Mesenchymal stem cell (in vitro differentiated cells and primary cell): ENCODE results near the gene CDYL2.

ENCODE experiments used
- DNase-seq: peaks from one replicate; pipeline ENCODE4 v3.0.0-alpha.2; 2013
- H2AFZ ChIP-seq: one replicate; pipeline ENCODE4 v1.6.1; 2013; ENCODE audit warnings: low read depth, mild to moderate bottlenecking, control low read depth, inconsistent platforms, low read length, moderate library complexity
- H2AK5ac ChIP-seq: 2 replicates; pipeline ENCODE4 v1.6.1; 2013; ENCODE audit warnings: low read length, moderate library complexity, mild to moderate bottlenecking, inconsistent platforms; ENCODE audit not compliant: severe bottlenecking
- H2BK120ac ChIP-seq: one replicate; pipeline ENCODE4 v1.6.1; 2013; ENCODE audit warnings: low read depth, mild to moderate bottlenecking, inconsistent platforms, low read length, moderate library complexity
- H2BK12ac ChIP-seq, 2 experiments: one replicate each; pipeline ENCODE4 v1.6.1; 2013; ENCODE audit warnings: inconsistent platforms in 2 of 2, low read length in 2 of 2, mild to moderate bottlenecking in 2 of 2, moderate library complexity in 2 of 2, control low read depth in 1 of 2
- H2BK15ac ChIP-seq: one replicate; pipeline ENCODE4 v1.6.1; 2013; ENCODE audit warnings: mild to moderate bottlenecking, low read depth, inconsistent platforms; ENCODE audit not compliant: poor library complexity, severe bottlenecking
- H2BK5ac ChIP-seq: 2 replicates; pipeline ENCODE4 v1.6.1; 2013; ENCODE audit warnings: low read depth, mild to moderate bottlenecking, low read length, control low read depth, inconsistent platforms; ENCODE audit not compliant: poor library complexity, severe bottlenecking
- H3K14ac ChIP-seq, 2 experiments: one replicate each; pipeline ENCODE4 v1.6.1; 2013; ENCODE audit warnings: inconsistent platforms in 2 of 2, low read length in 2 of 2, control low read depth in 1 of 2, mild to moderate bottlenecking in 1 of 2, moderate library complexity in 1 of 2
- H3K18ac ChIP-seq, 2 experiments: one replicate each; pipeline ENCODE4 v1.6.1; 2013; ENCODE audit warnings: inconsistent platforms in 2 of 2, low read length in 2 of 2, control low read depth in 1 of 2, low read depth in 1 of 2, mild to moderate bottlenecking in 1 of 2
- H3K23ac ChIP-seq, 2 experiments: one replicate each; pipeline ENCODE4 v1.6.1; 2013; ENCODE audit warnings: inconsistent platforms in 2 of 2, low read length in 2 of 2, mild to moderate bottlenecking in 2 of 2, moderate library complexity in 2 of 2, control low read depth in 1 of 2
- H3K27ac ChIP-seq: 2 replicates; pipeline ENCODE4 v1.5.1; 2013; ENCODE audit warnings: mild to moderate bottlenecking, moderate library complexity, low read length, control low read depth, inconsistent platforms; ENCODE audit not compliant: poor library complexity, severe bottlenecking
- H3K27me3 ChIP-seq, 2 experiments: 2 replicates each; pipeline versions ENCODE4 v1.6.1 to v1.7.0; 2013; ENCODE audit warnings: low read length in 2 of 2, mild to moderate bottlenecking in 2 of 2, moderate library complexity in 2 of 2, control low read depth in 1 of 2, inconsistent platforms in 1 of 2; ENCODE audit not compliant: control insufficient read depth in 1 of 2, insufficient read depth in 1 of 2
- H3K36me3 ChIP-seq, 2 experiments: 2 replicates each; pipeline versions ENCODE4 v1.6.1 to v1.7.0; 2013; ENCODE audit warnings: low read length in 2 of 2, control low read depth in 1 of 2, inconsistent platforms in 1 of 2, low read depth in 1 of 2, mild to moderate bottlenecking in 1 of 2; ENCODE audit not compliant: insufficient read depth in 2 of 2, control insufficient read depth in 1 of 2
- H3K4ac ChIP-seq, 2 experiments: one replicate each; pipeline ENCODE4 v1.6.1; 2013; ENCODE audit warnings: inconsistent platforms in 2 of 2, low read length in 2 of 2, mild to moderate bottlenecking in 2 of 2, moderate library complexity in 2 of 2, control low read depth in 1 of 2, low read depth in 1 of 2
- H3K4me1 ChIP-seq: 2 replicates; pipeline ENCODE4 v1.6.1; 2013; ENCODE audit warnings: low read depth, low read length, control low read depth; ENCODE audit not compliant: control insufficient read depth, insufficient read depth
- H3K4me2 ChIP-seq: 2 replicates; pipeline ENCODE4 v1.6.1; 2013; ENCODE audit warnings: low read length, mild to moderate bottlenecking, inconsistent platforms; ENCODE audit not compliant: poor library complexity, severe bottlenecking
- H3K4me3 ChIP-seq, 2 experiments: 2 replicates each; pipeline versions ENCODE4 v1.5.1 to v1.7.0; 2013; ENCODE audit warnings: low read length in 2 of 2, mild to moderate bottlenecking in 2 of 2, control low read depth in 1 of 2, low read depth in 1 of 2; ENCODE audit not compliant: insufficient read depth in 1 of 2
- H3K79me1 ChIP-seq: replicated peaks from 2 replicates; pipeline ENCODE4 v1.6.1; 2013; ENCODE audit warnings: mild to moderate bottlenecking, control low read depth, low read length, inconsistent platforms; ENCODE audit not compliant: poor library complexity, severe bottlenecking
- H3K9ac ChIP-seq: 2 replicates; pipeline ENCODE4 v1.7.0; 2013; ENCODE audit warnings: mild to moderate bottlenecking, low read length, moderate library complexity
- H3K9me3 ChIP-seq: 2 replicates; pipeline ENCODE4 v1.7.0; 2013; ENCODE audit warnings: mild to moderate bottlenecking, low read length; ENCODE audit not compliant: control insufficient read depth
- H4K8ac ChIP-seq: one replicate; pipeline ENCODE4 v1.6.1; 2013; ENCODE audit warnings: inconsistent platforms, mild to moderate bottlenecking, low read length, moderate library complexity
- H4K91ac ChIP-seq: one replicate; pipeline ENCODE4 v1.6.1; 2013; ENCODE audit warnings: mild to moderate bottlenecking, low read length, inconsistent platforms
- WGBS: methylation state at CpG from one replicate; pipeline ENCODE4 v1.1.7; 2013; ENCODE audit warnings: mixed read lengths; 5-methylcytosine and 5-hydroxymethylcytosine counted together

The CDYL2 gene

DNA sequence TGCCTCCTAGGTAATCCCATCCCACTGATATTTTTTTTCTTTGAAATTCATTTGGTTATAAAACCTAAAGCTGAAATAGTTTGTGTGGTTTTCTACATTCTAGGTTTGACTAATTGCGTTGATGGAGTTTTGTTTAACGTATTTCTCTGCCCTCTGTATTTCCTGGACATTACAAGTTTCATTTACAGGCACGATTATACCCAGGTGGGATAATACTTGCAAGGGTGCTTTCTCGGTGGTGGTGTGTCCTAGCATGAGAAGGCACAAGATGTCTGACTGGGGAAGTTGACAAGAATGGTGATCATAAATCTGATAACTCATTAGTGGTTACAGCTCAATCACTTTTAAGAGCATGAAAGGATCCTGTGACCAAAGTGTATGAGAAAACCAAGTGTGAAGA is 218.6 kb downstream of the CDYL2 start:
- no peak overlapping the region for H4K91ac ChIP-seq
- no peak overlapping the region for H3K14ac ChIP-seq
- H2BK15ac ChIP-seq = no peak overlapping the region
- H2AFZ ChIP-seq = no peak overlapping the region
- no peak overlapping the region for H3K9ac ChIP-seq
- no peak overlapping the region for H3K4ac ChIP-seq
- no peak for DNase-seq
- no peak overlapping the region for H3K4me2 ChIP-seq
- no peak overlapping the region for H3K23ac ChIP-seq
- no peaks in the 10 kb centered on the region for H3K27me3 ChIP-seq
- no peaks in the 10 kb centered on the region for H3K36me3 ChIP-seq
- no peak overlapping the region for H2BK12ac ChIP-seq
- no peak overlapping the region for H4K8ac ChIP-seq
- no peaks in the 10 kb centered on the region for H3K4me1 ChIP-seq
- no peak overlapping the region for H2BK5ac ChIP-seq
- no peaks in the 10 kb centered on the region for H3K79me1 ChIP-seq
- 72% methylated on average over 4 of the region's 4 CpGs for WGBS
- no peak overlapping the region for H2AK5ac ChIP-seq
- H3K27ac ChIP-seq = no peak overlapping the region
- H3K9me3 ChIP-seq = no peaks in the 10 kb centered on the region
- no peak overlapping the region for H3K4me3 ChIP-seq
- no peak overlapping the region for H3K18ac ChIP-seq
- H2BK120ac ChIP-seq = no peak overlapping the region

DNA sequence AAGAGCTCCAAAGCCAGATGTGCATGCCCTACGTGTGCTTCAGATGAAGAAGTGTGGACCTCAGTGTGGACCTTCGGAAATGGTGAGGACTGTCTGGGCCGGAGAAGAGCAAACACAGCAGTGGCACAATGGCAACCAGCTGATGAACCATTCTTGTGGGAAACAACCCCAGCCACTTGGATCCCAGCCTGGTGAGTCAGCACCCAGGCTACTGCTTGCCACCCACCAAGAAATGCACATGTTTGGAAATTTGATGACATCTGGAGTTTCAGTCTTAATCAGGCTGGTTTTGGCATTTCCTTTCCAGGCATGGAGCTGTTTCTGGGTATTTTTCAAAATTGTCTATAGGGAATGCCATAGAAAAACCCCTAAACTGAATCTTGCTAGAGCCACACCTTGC is 220.9 kb downstream of the CDYL2 start:
- Histone ChIP-seq H2BK12ac (no peak overlapping the region), H3K9ac (no peak overlapping the region), H3K14ac (no peak overlapping the region), H2BK120ac (no peak overlapping the region), H3K9me3 (no peaks in the 10 kb centered on the region), H4K91ac (no peak overlapping the region), H2AFZ (no peak overlapping the region), H2BK15ac (no peak overlapping the region), H3K4ac (no peak overlapping the region), H4K8ac (no peak overlapping the region), H2BK5ac (no peak overlapping the region), H2AK5ac (no peak overlapping the region), H3K4me1 (no peaks in the 10 kb centered on the region), H3K18ac (no peak overlapping the region), H3K23ac (no peak overlapping the region), H3K36me3 (no peaks in the 10 kb centered on the region), H3K27me3 (no peaks in the 10 kb centered on the region), H3K27ac (no peak overlapping the region), H3K4me2 (no peak overlapping the region), H3K4me3 (no peak overlapping the region), H3K79me1 (no peaks in the 10 kb centered on the region)
- no peak for DNase-seq
- 90% methylated on average over 3 of the region's 3 CpGs for WGBS

DNA sequence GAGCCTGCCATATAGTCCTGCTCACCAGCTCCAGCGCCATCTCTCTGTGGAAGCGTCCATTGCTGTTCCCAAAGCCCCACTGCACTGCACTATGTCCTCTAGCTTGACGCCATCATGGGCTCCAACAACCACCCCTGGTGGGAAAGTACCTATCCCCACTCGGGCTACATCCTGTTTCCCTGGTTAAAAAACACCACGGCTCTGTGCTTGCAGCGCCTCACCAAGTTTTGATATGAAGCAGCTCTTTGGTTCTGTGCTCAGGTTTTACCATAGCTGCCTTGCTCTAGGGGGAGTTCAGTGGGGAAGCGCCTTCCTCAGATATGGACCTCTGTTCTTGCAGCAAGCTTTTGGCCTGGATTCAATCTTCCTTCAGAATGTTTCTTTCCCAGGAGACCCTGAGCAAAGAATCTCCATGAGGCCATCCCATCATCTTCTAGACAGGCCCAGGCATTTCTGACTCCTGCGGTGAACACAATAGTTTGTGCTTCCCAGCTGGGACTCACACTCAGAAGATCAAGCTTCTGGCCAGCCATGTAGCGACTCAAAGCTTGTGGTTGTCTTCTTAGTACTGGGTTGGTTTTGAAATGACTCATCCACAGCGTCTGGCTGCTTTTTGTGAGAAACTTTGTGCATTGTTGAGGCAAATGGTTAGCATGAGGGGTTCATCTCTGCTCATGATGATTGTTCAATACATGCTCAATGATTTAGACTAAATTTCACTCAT is 224.1 kb downstream of the CDYL2 start:
- no peaks in the 10 kb centered on the region for H3K36me3 ChIP-seq
- no peaks in the 10 kb centered on the region for H3K79me1 ChIP-seq
- no peak overlapping the region for H2AK5ac ChIP-seq
- no peaks in the 10 kb centered on the region for H3K27me3 ChIP-seq
- H3K4me2 ChIP-seq = no peak overlapping the region
- no peak overlapping the region for H3K4me3 ChIP-seq
- H2BK12ac ChIP-seq = no peak overlapping the region
- H4K91ac ChIP-seq = no peak overlapping the region
- no peak overlapping the region for H2BK15ac ChIP-seq
- H3K4ac ChIP-seq = no peak overlapping the region
- H3K14ac ChIP-seq = no peak overlapping the region
- H3K23ac ChIP-seq = no peak overlapping the region
- no peak overlapping the region for H3K9ac ChIP-seq
- no peaks in the 10 kb centered on the region for H3K4me1 ChIP-seq
- H3K9me3 ChIP-seq = no peaks in the 10 kb centered on the region
- WGBS = 61% methylated on average over 9 of the region's 10 CpGs
- no peak overlapping the region for H2AFZ ChIP-seq
- H3K27ac ChIP-seq = no peak overlapping the region
- no peak overlapping the region for H2BK5ac ChIP-seq
- H2BK120ac ChIP-seq = no peak overlapping the region
- H3K18ac ChIP-seq = no peak overlapping the region
- DNase-seq = no peak
- H4K8ac ChIP-seq = no peak overlapping the region

DNA sequence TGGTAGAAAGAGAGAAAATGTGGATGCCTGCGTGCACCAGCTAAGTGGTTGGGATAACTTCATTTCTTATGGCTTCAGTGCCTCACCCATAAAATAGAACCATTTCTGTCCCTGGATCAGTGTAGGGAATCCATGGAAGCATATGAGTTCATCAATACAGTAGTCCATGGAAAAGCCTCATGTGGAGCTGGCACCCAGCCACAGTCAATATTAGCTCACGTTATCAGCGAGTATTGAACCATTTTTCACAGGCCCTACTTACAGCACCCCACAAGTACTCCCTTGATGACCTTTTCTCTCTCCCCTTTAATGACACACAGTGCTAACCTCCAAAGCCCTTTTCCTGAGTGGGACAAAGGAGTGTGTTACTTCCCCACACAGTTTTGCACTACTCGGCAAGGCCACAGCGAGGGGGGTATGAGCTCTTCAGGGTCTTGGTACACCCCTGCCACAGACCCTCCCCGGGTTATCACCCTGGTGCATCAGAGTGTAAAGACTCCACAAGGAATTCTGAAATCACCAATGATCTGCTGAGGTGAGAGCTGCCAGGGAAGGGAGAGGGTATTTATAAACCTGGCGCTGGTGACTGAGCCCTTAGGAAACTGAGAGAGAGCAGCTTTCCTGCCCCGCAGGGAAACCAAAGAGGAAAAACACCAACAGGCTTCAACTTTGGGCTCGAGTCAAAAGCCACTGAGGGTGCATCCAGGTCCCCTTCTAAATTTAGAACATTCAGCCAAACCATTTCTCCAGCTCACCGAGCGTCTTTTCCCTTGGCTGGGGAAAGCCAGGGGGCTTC is 226.7 kb downstream of the CDYL2 start:
- H4K8ac ChIP-seq = no peak overlapping the region
- peak overlapping the region; percentile 44 for H2AFZ ChIP-seq
- H3K4ac ChIP-seq = no peak overlapping the region
- H2BK15ac ChIP-seq = no peak overlapping the region
- no peak overlapping the region for H2BK12ac ChIP-seq
- H4K91ac ChIP-seq = no peak overlapping the region
- no peaks in the 10 kb centered on the region for H3K4me1 ChIP-seq
- no peak overlapping the region for H3K4me3 ChIP-seq
- no peak overlapping the region for H2BK5ac ChIP-seq
- no peaks in the 10 kb centered on the region for H3K9me3 ChIP-seq
- no peak for DNase-seq
- WGBS = 77% methylated on average over 11 of the region's 11 CpGs
- no peak overlapping the region for H2BK120ac ChIP-seq
- H3K18ac ChIP-seq = no peak overlapping the region
- no peaks in the 10 kb centered on the region for H3K79me1 ChIP-seq
- H3K27me3 ChIP-seq = no peaks in the 10 kb centered on the region
- no peak overlapping the region for H2AK5ac ChIP-seq
- H3K14ac ChIP-seq = no peak overlapping the region
- no peak overlapping the region for H3K23ac ChIP-seq
- no peak overlapping the region for H3K27ac ChIP-seq
- no peaks in the 10 kb centered on the region for H3K36me3 ChIP-seq
- H3K9ac ChIP-seq = no peak overlapping the region
- H3K4me2 ChIP-seq = no peak overlapping the region
